GM12875 (cell line): Measurements from ENCODE around the gene SDK1.

Experiments
- H3K4me3 ChIP-seq: one replicate; pipeline ENCODE4 v1.5.1; 2011; ENCODE audit warnings: low read depth, low read length, control low read depth
- TF ChIP-seq, protein P1 (sequence below): IDR thresholded peaks from 2 replicates; pipeline ENCODE4 v1.5.1; 2011; ENCODE audit warnings: low read depth, mild to moderate bottlenecking, control low read depth, inconsistent platforms, low read length, moderate library complexity, borderline replicate concordance; ENCODE audit not compliant: insufficient read depth

Gene SDK1

DNA sequence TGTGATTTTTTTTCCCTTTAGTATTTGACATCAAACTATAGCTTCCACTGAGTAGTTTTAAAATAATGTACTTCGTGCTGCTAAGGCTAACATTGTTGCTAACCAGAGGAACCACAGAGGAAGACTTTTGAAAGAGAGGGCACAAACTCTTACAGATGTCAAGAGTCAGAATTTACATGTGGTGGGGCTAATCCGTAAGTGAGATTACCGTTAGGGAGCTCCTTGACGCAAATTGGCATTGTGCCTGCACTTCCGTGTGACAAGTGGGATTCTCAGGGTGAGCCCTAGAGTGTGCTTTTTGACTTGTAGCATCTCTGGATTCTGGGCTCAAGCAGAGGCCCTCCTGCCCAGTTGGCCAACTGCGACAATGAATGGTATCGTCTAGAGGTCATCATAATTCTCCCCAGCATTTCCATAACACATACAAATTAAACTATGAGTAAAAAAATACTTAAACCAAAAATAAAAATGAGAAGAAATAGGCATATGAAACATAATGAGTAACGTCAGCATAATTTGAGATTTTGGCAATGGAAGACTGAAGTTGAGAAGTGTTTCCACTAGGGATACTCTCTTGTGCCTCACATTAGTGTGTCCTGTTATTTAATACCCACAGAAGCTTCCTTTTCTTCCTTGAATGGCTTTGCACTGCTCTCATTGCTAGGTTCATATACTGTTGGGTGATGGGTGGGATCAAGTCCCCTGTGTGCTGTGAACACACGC, 164.0 kb downstream of the SDK1 start:
- no peak overlapping the region for H3K4me3 ChIP-seq
- TF ChIP-seq, protein P1, sequence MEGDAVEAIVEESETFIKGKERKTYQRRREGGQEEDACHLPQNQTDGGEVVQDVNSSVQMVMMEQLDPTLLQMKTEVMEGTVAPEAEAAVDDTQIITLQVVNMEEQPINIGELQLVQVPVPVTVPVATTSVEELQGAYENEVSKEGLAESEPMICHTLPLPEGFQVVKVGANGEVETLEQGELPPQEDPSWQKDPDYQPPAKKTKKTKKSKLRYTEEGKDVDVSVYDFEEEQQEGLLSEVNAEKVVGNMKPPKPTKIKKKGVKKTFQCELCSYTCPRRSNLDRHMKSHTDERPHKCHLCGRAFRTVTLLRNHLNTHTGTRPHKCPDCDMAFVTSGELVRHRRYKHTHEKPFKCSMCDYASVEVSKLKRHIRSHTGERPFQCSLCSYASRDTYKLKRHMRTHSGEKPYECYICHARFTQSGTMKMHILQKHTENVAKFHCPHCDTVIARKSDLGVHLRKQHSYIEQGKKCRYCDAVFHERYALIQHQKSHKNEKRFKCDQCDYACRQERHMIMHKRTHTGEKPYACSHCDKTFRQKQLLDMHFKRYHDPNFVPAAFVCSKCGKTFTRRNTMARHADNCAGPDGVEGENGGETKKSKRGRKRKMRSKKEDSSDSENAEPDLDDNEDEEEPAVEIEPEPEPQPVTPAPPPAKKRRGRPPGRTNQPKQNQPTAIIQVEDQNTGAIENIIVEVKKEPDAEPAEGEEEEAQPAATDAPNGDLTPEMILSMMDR, result no peak

DNA sequence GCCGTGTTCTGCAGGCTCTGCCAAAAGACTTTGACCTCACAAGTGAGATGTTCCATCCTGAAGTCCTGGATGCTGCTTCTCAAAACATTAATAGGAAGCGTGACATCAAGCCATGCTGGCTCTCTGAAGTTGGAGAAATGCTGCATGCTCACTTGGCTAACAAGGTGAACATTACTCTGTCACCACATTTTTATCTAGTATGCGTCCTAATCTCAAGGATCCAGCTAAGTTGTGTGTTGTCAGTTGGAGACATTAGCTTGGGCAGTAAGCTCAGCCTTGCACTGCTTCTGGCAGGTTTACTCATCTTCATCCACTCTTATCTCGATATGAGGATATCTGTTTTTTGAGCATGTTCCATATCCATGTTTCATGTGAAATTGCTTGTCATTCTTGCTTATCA, 165.2 kb downstream of the SDK1 start:
- no peak overlapping the region for H3K4me3 ChIP-seq
- TF ChIP-seq, protein P1, result no peak

DNA sequence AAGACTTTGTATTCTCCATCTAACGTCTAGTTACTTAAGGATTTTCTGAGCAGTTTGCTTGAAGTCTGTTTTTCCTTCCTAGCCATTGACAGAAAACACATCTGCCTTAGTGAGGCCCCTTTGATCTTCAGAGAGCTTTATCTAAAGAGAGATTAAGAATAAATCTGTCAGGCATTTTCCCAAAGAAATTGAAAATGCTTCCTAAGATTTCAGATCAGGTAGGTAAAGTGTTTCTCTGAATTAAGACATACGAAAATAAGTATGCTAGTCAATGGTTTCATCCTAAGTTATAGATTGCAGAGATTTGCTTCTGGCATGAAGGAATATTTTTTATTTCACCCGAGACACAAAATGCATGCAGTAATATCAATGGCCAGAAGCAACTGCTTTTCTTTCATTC, 168.6 kb downstream of the SDK1 start:
- no peak overlapping the region for H3K4me3 ChIP-seq

DNA sequence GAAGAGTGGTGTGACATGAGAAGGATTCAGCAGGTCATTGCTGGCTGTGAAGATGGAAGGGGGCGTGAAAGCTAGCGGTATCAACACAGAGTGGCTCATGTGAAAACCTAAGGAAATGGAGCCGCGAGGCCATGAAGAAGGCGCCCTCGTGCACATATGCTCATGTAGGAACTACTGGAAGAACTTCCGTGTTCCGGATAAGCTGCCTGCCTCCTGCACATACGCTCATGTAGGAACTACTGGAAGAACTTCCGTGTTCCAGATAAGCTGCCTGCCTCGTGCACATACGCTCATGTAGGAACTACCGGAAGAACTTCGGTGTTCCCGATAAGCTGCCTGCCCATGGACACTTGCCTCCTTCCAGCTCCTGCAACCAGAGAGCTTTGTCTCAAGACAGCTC, 179.1 kb downstream of the SDK1 start:
- TF ChIP-seq, protein P1, result no peak
- no peak overlapping the region for H3K4me3 ChIP-seq

More for the DNA sequence above, 168.6 kb downstream of the SDK1 start:
- TF ChIP-seq, protein P1, result no peak

DNA sequence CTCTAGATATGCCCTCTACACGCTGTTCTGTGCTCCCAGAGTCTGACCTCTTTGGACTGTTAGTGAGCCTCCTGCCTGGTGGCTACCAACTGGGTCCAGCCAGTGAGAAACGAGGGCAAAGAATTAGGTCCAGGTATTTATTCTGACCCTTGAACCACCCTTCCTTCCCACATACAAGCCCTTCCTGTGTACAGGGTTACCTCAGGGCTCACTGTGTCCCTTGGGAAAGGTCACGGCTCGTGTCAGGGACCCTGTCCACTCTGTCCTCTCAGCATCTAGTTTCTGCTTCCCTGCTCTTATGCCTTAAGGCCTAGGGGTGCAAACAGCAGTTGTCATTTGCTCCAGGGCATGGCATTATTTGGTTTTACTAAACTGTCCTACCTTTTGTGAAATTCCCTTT, 180.4 kb downstream of the SDK1 start:
- TF ChIP-seq, protein P1, result no peak
- H3K4me3 ChIP-seq, result no peak overlapping the region

DNA sequence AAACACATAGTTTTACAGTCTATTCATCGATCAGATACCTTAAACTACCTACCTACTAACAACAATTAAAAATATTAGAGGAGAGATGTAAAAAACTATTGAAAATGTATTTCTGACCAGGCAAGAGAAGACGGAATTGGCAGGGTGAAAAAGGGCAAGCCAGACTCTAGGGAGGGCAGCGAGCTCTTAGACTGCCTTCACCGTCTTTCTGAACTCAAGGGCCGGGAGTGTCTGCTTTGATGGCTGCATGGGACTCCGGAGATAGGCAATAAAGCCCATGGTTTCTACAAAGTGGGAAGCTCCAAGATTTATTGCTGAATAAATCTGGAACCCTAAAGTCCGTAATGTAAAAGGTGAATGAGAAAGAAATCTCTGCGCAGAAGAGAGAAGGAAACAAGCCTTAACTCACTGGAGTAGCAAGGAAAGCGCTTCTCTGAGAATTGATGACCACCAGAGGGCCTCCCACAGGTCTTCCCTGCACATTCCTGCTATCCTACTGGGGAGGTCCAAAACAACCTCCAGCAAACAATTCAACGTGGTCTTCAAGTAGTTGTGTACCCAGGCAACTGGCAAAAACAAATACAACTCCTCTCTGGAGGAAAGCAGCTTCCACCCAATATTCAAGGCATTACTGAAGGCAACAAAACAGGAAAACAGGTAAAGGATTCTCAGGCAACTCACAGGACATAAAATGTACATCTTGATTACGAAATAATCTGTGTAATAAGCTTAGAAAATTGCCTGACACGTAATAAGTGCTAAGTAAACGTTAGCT, 181.3 kb downstream of the SDK1 start:
- TF ChIP-seq, protein P1, result peak; percentile 36; the same call in 1 of the 2 replicates

More for the DNA sequence above, 181.3 kb downstream of the SDK1 start:
- no peak overlapping the region for H3K4me3 ChIP-seq
